LoVo (cell line): Measurements from ENCODE around the gene ITPKB.

Source experiments
- DNase-seq: peaks from one replicate; pipeline ENCODE4 v3.0.0-alpha.2; 2016; ENCODE audit warnings: low spot score

Gene ITPKB

DNA sequence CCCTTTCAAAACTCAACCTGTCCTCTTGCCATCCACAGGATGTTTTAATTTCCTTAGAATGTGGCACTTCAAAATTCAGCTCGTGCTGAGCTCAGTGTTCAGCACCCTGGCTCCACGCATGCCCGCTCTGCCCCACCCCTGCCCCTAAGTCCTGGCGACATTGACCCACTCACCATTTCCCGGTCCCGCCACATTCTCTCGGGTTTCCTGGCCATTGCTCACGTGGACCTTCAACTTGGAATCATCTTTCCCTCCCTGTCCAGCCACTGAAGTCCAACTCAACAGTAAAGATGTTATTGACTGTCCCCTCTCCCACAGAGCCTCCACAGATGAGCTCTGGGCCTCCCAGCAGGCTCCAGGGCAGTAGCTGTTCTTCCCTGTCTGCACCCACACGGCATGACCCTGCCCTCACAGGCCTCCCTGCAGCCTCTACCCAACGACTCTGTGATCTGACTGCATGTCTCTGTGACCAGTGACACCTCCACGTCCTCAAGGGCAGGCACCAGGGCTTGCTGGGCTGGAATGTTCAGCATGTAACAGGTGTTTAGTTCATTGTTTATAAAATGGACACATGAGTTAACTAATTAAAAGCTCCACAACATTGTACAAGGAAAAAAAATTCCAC is 53.8 kb downstream of the ITPKB start:
- no peak for DNase-seq

- no peak for DNase-seq
Measured at GRCh38 chr1:226684026-226684425, 55.1 kb downstream of the ITPKB start.

- DNase-seq = no peak
Measured at GRCh38 chr1:226682871-226683814, 55.9 kb downstream of the ITPKB start.

DNA sequence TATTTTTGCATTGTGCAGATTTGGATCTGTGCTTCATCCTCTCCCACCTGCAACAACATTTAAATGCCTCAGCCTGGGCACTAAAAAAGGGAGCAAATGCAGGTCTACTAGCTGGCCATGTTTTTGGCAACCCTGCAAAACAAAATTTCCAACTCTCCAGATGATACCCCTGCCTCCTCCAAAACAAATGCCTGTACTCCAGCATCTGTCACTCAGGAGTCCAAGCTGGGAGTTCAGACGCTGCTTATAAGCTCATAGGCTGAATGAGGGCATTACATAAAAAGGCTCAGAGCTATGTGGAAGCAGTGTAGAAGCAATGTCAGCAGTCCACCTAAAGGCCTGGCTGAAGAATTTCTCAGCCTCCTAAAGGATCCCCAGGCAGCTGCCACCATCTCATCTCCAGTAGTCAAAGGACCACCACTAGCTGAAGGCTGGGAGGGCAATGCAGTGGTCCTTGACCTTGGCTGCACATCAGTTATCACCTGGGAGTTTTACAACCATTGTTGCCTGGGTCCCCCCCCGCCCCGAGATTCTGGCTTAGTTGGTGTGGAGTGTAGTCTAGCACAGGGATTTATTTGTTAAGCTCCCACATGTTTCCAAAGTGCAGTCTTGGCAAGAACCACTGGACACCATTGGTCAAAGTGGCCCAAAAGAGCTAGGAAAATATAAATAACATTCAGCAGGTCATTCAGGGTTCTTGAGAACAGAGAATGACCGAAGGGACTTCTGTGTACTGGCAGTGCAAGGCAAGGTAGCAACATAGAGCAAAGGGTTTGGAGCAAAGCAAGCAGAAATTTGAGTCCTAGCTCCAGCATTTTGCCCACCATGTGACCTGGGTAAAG is 57.2 kb downstream of the ITPKB start:
- DNase-seq = no peak

DNA sequence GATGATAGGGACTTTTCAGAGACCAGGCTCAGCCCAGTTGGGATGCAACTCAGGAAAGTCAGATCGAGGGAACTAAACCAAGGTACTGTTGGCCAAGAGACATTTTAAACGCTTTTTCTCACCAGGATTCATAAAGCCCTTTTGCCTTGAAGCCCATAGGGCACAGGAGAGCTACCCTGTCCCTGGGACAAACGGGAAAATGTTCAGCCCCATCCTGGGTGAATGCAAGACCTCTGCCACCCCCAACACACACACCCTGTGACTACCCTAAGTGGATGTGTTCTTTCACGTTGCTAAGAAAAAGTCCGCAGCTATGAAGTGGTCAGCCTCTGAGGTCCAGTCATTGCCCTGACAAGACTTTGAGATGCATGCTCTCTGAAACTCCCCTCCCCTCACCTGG is 58.4 kb downstream of the ITPKB start:
- DNase-seq = no peak

DNA sequence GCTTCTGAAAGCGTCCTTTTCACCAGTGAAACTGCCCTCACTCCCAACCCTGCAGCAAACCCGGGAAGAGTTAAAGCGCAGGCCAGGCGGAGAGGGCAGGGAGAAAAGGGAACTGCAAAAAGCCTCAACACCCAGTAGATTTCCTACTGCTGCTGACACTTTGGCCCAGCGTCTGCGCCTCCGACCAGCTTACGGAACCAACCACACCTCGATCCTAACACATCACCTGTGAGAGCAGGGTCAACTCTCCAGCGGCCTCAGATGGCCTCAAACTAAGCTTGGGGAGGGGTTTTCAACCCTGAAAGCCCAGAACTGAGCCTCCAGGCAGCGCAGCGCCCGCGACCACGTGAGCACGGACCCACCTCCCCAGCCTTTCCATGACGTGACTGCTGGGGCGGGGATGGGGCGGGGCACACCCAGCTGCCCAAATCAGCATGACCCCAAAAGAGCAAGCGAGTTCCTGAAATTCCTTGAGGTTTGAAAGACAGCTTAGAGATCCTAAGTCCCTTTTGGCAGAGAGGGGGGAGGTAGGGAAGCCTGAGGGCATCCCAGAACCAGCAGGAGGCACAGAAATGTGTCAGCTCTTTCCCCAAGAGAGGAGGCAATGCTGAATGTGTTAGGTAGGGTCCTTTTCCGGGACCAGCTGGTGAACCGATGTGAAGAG is 59.1 kb downstream of the ITPKB start:
- peak; percentile 6 for DNase-seq

DNA sequence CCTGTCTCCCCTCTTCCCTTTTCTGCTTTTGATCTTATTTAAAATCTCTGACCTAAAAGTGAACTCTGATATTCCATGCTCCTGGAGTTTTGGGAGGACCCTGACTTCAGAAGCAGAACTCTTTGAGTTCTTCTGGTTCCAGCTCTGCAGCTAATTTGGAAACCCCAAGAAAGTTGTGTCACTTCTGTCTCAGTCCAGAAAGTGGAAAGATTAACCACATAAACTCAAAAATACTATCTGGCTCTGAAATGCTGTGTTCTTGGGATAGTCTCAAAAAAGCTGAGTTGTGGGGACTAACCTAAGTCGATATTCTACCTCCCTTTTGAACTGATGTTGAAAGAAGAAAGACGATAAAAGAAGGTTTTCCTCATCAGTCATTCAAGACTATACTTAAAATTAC is 59.8 kb downstream of the ITPKB start:
- no peak for DNase-seq

DNA sequence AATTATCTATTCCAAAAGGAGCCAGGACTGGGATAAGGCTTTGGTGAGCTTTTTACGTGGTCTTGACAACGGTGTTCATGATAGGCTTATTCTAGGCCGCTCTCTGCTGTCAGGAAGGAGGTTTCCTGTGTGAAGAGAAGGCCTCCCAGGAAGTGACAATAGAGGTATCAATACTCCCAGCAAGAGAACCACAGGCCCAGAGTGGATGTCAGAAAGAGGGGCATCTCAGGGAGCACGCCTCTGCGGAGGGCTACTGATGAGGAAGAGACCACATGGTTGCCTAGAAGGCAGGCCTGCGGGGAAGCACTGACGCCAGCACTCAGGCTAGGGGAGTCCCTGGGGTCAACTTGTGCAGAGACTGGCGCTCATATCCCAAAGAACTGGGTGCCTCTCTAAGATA is 60.4 kb downstream of the ITPKB start:
- no peak for DNase-seq

GRCh38 chr1:226678251-226678650 is 60.8 kb downstream of the ITPKB start:
- no peak for DNase-seq

- peak; percentile 6 for DNase-seq
Measured at GRCh38 chr1:226677027-226678020, 61.8 kb downstream of the ITPKB start.

DNA sequence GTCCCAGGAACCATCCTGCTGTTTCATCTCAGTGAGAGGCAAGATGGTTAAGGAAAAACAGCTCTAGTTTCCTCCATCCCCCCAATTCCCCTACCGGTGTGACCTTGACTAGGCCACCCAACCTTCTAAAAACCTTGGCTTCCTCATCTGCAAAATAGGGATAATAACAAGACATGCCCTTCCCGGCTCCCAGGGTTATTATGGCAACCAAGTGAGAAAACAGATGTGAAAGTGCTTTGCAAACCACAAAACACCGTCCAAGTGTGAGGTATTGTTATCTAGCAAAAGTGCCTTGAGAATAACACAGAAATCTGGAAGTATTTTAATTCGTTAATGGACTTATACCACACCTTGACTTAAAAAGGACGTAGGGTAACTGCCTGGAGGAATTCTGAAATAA is 62.7 kb downstream of the ITPKB start:
- no peak for DNase-seq

- DNase-seq = no peak
Measured at GRCh38 chr1:226675715-226676357, 63.2 kb downstream of the ITPKB start.

GRCh38 chr1:226674892-226675714 is 64.0 kb downstream of the ITPKB start:
- no peak for DNase-seq

- no peak for DNase-seq
Measured at GRCh38 chr1:226672339-226672762, 66.7 kb downstream of the ITPKB start.

GRCh38 chr1:226671277-226671676 is 67.8 kb downstream of the ITPKB start:
- DNase-seq = no peak

- no peak for DNase-seq
Measured at GRCh38 chr1:226670073-226670472, 69.0 kb downstream of the ITPKB start.

GRCh38 chr1:226668173-226668560 is 70.9 kb downstream of the ITPKB start:
- DNase-seq = no peak

GRCh38 chr1:226666692-226667091 is 72.4 kb downstream of the ITPKB start:
- DNase-seq = no peak

- DNase-seq = no peak
Measured at GRCh38 chr1:226666164-226666506, 72.9 kb downstream of the ITPKB start.
